Esophagus (tissue), 2 donors: ENCODE measurements around the gene DNAJC27. TPM values are rescaled to one million over a fixed set of nuclear protein-coding genes. Genes with fewer than 3 reads are reported as not detected.

Source experiments
- H3K27ac ChIP-seq, 2 donors: one replicate each; pipeline ENCODE4 v1.5.1; 2013; ENCODE audit warnings: low read depth in 2 of 2, mild to moderate bottlenecking in 2 of 2, inconsistent platforms in 1 of 2, low read length in 1 of 2, moderate library complexity in 1 of 2
- H3K27me3 ChIP-seq, 2 donors: one replicate each; pipeline ENCODE4 v1.6.1; 2013; ENCODE audit warnings: low read length in 2 of 2, control low read depth in 1 of 2, mild to moderate bottlenecking in 1 of 2; ENCODE audit not compliant: insufficient read depth in 2 of 2, control insufficient read depth in 1 of 2
- H3K36me3 ChIP-seq, 2 donors: one replicate each; pipeline ENCODE4 v1.6.1; 2013; ENCODE audit warnings: low read length in 1 of 2; ENCODE audit not compliant: control insufficient read depth in 2 of 2, insufficient read depth in 2 of 2
- H3K4me1 ChIP-seq, 2 donors: one replicate each; pipeline ENCODE4 v1.6.1; 2013; ENCODE audit warnings: low read length in 1 of 2; ENCODE audit not compliant: control insufficient read depth in 2 of 2, insufficient read depth in 2 of 2
- H3K4me3 ChIP-seq, 2 donors: one replicate each; pipeline ENCODE4 v1.5.1; 2013; ENCODE audit warnings: low read length in 2 of 2, mild to moderate bottlenecking in 2 of 2, low read depth in 1 of 2, moderate library complexity in 1 of 2
- H3K9me3 ChIP-seq, 2 donors: one replicate each; pipeline ENCODE4 v1.6.1; 2013; ENCODE audit warnings: mild to moderate bottlenecking in 2 of 2, low read depth in 1 of 2, low read length in 1 of 2, moderate library complexity in 1 of 2; ENCODE audit not compliant: control insufficient read depth in 2 of 2, insufficient read depth in 1 of 2
- WGBS, 2 donors: extraction: QIAGEN DNeasy Blood & Tissue Kit; methylation state at CpG; one replicate each; pipeline ENCODE4 v1.1.7; 2013; 5-methylcytosine and 5-hydroxymethylcytosine counted together
- polyA plus RNA-seq, 2 donors: library from polyadenylated mRNA; stranded (reverse); fragments of 200-250 nt; gene quantifications; one replicate each; pipeline ENCODE4 v1.2.3, GENCODE V29; 2013
- donor health status: healthy with polysubstance abuse.
- donor health status: Bipolar disorder and iron deficiency.

Gene DNAJC27
- polyA plus RNA-seq, 2 donors, result 1.4 TPM

DNA sequence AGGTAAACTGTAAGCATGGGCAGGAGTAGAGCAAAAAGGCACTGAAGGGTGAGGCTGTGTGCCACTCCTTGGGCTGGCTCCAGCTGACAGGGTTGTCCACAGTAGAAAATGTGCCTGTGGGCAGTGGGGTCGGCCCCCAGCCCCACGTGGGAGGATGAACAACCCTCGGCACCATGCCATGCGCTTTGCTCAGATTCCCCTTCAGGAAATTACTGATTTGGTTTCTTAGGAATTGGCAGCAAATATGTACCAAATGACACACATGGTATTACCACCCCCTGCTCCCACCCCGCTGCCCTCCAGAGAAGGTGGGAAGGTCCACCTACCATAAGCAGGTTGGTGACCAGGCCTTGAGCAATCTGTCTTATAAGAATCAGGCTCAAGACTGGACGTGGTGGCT, 65.3 kb downstream of the DNAJC27 start:
- Histone ChIP-seq H3K4me3 (no peak overlapping the region), H3K27me3 (no peaks in the 10 kb centered on the region), H3K36me3 (peaks cover 0 to 5% of the 10 kb centered on the region in 2 donors), H3K9me3 (no peaks in the 10 kb centered on the region), H3K4me1 (no peaks in the 10 kb centered on the region), H3K27ac (no peak overlapping the region)
- WGBS, 2 donors, result 90 to 96% methylated on average over 6 of the region's 6 CpGs

DNA sequence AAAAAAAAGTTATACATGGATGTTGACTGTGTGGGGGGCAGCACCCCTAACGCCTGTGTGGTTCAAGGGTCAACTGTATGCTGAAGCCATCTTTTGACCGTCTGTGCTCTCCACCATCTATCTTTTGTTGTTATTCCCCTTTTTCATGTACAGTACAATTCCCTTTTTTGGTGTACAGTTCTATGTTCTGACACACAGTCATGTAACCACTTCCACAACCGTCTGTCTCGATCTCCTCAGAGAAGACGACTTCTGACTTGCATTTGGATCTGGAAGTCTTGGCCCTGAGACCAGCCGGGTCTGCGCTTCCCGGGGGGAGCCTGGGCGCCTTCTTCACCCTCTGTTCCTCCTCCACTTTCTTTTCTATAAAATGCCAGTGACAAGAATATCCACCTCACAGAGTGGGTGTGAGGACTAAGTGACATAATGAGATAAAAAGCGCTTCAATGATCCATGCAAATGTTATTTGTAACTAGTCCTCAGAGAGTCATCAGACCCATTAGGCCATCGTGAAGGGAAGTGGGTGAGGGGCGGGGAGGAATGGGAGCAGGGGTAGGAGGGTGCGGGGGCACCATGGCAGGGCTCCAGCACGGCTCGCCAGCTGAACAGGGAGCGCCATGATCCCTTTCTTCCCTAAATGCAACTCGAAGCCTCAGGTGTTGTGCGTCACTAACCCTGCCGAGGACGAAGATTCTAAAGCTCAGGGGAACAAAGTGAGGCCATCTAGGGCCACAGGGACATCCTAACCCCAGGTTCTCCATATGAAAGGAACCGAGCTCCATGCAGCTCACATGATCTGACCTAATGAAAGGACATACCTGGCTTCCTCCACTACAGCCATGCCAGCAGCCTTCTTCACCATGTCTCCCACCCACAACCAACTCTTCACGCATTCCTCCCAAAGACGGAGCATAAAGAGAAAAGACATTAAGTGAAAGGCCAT, 68.3 kb downstream of the DNAJC27 start:
- Histone ChIP-seq H3K9me3 (peaks cover 0 to 3% of the 10 kb centered on the region in 2 donors), H3K4me3 (no peak overlapping the region), H3K27ac (no peak overlapping the region), H3K27me3 (no peaks in the 10 kb centered on the region), H3K36me3 (peaks cover 0 to 7% of the 10 kb centered on the region in 2 donors), H3K4me1 (no peaks in the 10 kb centered on the region)
- 91% methylated on average over 23 of the region's 23 CpGs for WGBS, 2 donors

- no peaks in the 10 kb centered on the region for H3K27me3 ChIP-seq
- H3K36me3 ChIP-seq, result peaks cover 0 to 7% of the 10 kb centered on the region in 2 donors
- whole genome bisulfite sequencing, 2 donors, result 87 to 90% methylated on average over 7 of the region's 7 CpGs
- H3K4me1 ChIP-seq, result no peaks in the 10 kb centered on the region
- H3K4me3 ChIP-seq, result no peak overlapping the region
- peaks cover 2 to 6% of the 10 kb centered on the region in 2 donors for H3K9me3 ChIP-seq
- no peak overlapping the region for H3K27ac ChIP-seq
Measured at GRCh38 chr2:24899361-24899910, 72.3 kb downstream of the DNAJC27 start.

DNA sequence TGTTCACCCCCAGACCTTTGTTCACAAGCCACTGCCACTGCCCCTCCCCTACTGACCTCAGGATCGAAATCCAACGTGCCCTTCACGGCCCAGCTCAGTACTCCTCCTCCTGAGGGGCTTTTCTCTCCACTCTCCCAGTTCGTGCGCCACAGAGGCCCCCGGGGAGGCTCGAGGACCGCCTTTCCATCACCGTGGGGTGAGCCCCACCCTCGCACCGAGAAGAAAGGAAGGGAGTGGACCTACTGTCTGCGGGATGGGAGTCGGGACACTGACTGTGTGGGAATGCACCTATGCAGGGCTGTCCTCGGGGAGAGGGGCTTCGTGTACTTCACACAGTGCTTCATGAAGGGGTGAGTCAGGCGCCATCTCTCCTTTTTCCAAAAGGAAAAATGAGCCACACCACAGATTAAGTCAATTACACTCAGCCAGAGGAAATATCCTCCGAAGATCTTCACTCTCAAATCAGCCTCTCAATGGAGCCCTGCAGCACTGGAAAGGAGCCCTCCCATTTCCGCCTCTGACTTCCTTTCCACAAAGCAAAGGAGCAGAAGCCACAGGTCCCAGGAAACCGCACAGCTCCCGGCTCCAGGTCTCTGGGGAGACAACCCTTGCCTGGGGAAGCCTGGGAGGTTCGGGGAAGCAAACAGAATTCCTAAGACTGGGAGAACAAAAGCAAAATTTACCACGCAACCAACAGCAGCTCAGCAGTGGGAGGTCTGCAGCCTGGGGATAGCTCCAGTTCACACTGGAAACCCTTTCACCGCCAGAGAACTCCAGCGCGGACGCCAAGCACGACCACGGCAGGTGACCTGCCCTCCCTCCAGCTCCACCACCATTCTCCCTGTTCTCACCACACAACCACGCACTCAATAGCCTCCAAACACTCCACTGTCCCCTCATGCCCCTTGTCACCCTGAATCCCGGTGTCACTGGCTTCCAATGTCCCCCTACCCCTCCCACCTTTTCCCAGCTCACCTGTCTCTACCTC, 73.3 kb downstream of the DNAJC27 start:
- WGBS, 2 donors, result 89 to 90% methylated on average over 30 of the region's 30 CpGs

GRCh38 chr2:24894750-24895149, 77.0 kb downstream of the DNAJC27 start:
- Histone ChIP-seq H3K36me3 (peaks cover 0 to 2% of the 10 kb centered on the region in 2 donors), H3K27me3 (no peaks in the 10 kb centered on the region), H3K4me3 (no peak overlapping the region), H3K9me3 (peaks cover 5 to 6% of the 10 kb centered on the region in 2 donors), H3K27ac (no peak overlapping the region), H3K4me1 (no peaks in the 10 kb centered on the region)
- WGBS, 2 donors, result 75 to 91% methylated on average over 3 of the region's 3 CpGs

More for the DNA sequence above, 73.3 kb downstream of the DNAJC27 start:
- no peaks in the 10 kb centered on the region for H3K27me3 ChIP-seq
- H3K9me3 ChIP-seq, result peaks cover 2 to 6% of the 10 kb centered on the region in 2 donors
- peaks cover 0 to 2% of the 10 kb centered on the region in 2 donors for H3K36me3 ChIP-seq
- H3K4me3 ChIP-seq, result no peak overlapping the region
- H3K27ac ChIP-seq, result no peak overlapping the region
- no peaks in the 10 kb centered on the region for H3K4me1 ChIP-seq

DNA sequence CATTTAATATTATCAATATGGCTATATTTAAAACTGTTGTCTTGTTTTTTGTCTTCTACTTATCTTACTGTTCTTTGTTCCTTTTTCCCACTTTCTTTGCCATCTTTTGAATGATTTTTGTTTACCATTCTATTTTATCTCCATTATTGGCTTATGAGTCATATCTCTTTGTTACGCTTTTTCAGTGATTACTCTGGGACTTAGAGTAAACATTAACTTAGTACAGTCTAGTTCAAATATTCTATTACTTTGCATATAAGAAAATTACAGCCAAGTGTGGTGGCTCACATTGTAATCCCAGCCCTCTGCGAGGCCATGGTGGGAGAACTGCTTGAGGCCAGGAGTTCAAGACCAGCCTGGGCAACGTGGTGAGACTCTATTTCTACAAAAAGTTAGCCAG, 77.8 kb downstream of the DNAJC27 start:
- no peak overlapping the region for H3K27ac ChIP-seq
- H3K36me3 ChIP-seq, result no peaks in the 10 kb centered on the region
- peaks cover 5 to 6% of the 10 kb centered on the region in 2 donors for H3K9me3 ChIP-seq
- H3K4me3 ChIP-seq, result no peak overlapping the region
- H3K27me3 ChIP-seq, result no peaks in the 10 kb centered on the region
- no peaks in the 10 kb centered on the region for H3K4me1 ChIP-seq
- 61 to 78% methylated on average over 3 of the region's 3 CpGs for WGBS, 2 donors

Other genes starting within 250 kb of the DNAJC27 start
- gene PTRHD1, start 178.6 kb downstream of the DNAJC27 start, polyA plus RNA-seq, result 10 to 100 TPM; 25.8 to 30.7 TPM
- 1 to 10 TPM; 3.7 to 4.1 TPM for gene CENPO, start 178.5 kb downstream of the DNAJC27 start, polyA plus RNA-seq
- 10 to 100 TPM; 15.2 to 32.0 TPM for gene ADCY3, start 51.7 kb downstream of the DNAJC27 start, polyA plus RNA-seq
- under 1 TPM; 0.11 to 0.12 TPM for gene EFR3B, start 70.1 kb upstream of the DNAJC27 start, polyA plus RNA-seq
- 1 to 10 TPM in 1 of 2 donors, under 1 TPM in 1; 0.59 to 2.1 TPM for gene POMC, start 196.6 kb upstream of the DNAJC27 start, polyA plus RNA-seq